ENCODE results near the gene PPP1R12B.
"Not testable (repeated sequence)": the region's sequence is repeated elsewhere in the genome, so short reads cannot be mapped to it uniquely, and the experiment has no call there.

Gene PPP1R12B

GRCh38 chr1:202397256-202397655 is 48.8 kb downstream of the PPP1R12B start:
- in situ Hi-C loops (cut with MboI; ENCODE audit: low sequenced_read_pairs): no loop called here

GRCh38 chr1:202398439-202398838 is 49.9 kb downstream of the PPP1R12B start:
- in situ Hi-C loops (cut with MboI; ENCODE audit: low sequenced_read_pairs): not testable (repeated sequence)

DNA sequence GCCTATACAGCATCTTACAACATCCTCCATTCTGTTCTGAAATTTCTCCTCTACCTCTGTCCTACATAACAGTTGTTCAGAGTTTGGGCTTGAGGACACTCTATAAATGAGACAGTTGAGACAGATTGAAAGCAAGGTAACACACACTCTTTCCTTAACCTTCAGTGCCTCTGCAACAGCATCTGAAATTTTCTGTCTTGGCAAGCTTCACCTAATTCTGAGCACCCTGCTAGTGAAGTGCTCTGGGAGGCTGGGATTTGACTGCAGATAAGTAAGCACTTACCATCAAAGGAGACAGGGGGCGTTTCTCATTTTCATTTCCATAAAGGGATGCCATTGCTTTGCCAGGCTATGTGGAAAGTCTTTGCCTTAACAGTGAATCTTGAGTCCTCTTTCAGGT is 53.3 kb downstream of the PPP1R12B start:
- in situ Hi-C loops (cut with MboI; ENCODE audit: low sequenced_read_pairs): not testable (repeated sequence)

- in situ Hi-C loops (cut with MboI; ENCODE audit: low sequenced_read_pairs): not testable (repeated sequence)
Measured at GRCh38 chr1:202403381-202403780, 54.9 kb downstream of the PPP1R12B start.

DNA sequence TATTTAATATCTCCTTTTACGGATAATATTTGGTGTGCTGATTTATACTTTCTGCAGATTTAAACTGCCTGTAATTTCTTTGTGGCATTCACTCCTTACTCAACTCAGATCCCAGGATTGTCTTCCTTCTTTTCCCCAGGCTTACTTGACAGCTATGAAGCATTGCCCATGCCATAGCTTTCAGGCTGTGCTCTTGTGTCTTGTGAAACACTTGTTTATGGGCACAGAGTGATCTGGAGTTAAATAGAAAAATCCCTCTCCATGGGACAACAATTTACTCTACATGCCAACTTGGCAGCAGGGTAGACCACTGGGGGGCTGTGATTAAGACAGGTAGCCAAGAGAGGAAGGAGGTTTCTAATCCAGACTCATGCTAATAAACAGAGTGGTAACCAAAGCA is 57.4 kb downstream of the PPP1R12B start:
- in situ Hi-C loops (cut with MboI; ENCODE audit: low sequenced_read_pairs): no loop called here

DNA sequence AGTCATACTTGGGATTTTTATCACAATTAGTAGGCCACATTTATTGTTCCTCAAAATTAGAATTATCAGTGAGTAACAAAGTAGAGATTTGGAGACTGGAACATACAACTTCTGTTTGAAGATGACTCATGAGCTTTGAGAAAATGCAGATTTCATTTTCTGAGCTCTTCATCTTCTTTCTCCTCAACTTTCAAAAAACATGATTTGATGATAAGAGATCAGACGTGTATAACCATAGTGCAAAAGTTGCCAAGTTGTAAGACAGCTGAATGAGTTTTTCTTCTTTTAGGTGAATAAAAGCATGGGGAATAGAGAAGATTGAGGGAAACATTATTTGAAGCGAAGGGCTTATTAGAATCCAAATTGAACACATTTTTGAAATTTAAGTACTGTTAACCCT is 58.4 kb downstream of the PPP1R12B start:
- in situ Hi-C loops (cut with MboI; ENCODE audit: low sequenced_read_pairs): not testable (repeated sequence)

GRCh38 chr1:202407378-202407777 is 58.9 kb downstream of the PPP1R12B start:
- in situ Hi-C loops (cut with MboI; ENCODE audit: low sequenced_read_pairs): not testable (repeated sequence)

DNA sequence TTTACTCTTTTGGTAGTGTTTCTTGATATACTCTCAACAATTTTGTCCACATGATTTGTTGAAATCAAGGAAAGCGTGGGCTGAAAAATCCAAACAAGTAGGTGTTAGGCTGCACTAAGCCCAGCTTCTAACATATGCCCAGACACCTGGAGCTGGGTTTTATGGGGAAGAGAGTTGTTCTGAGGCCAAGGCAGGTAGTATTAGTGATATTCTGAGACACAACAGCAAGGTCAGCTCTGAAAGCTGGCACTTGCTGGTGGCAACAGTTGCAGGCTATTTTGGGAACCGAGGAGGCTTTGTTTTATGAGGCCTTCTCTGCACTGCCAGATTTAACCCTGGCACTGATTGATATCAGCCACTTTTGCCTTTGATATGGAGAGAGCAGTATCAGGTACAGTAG is 61.8 kb downstream of the PPP1R12B start:
- in situ Hi-C loops (cut with MboI; ENCODE audit: low sequenced_read_pairs): not testable (repeated sequence)

DNA sequence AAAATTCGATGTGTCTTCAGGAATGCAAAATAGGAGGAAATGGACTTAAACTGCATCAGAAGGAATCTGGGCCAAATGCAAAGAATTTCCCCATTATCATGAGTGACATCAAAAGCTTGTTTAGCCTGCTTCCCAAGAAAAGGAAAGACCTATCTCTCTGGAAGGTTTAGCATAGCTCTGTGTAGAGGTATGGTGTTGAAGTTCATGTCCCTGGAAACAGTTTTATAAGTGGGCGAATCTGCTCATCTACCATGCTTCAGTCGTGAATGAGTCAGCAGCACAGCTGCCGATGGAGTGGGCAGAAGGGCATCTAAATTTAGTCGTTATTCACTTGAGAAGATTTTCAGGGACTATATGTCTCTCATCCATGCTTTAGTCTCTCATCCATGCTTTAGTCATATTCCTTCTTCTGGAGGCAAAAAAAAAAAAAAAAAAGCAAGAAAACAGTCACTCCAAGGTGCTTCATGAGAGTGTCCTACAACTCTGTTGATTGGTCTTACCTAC is 62.4 kb downstream of the PPP1R12B start:
- in situ Hi-C loops (cut with MboI; ENCODE audit: low sequenced_read_pairs): not testable (repeated sequence)

DNA sequence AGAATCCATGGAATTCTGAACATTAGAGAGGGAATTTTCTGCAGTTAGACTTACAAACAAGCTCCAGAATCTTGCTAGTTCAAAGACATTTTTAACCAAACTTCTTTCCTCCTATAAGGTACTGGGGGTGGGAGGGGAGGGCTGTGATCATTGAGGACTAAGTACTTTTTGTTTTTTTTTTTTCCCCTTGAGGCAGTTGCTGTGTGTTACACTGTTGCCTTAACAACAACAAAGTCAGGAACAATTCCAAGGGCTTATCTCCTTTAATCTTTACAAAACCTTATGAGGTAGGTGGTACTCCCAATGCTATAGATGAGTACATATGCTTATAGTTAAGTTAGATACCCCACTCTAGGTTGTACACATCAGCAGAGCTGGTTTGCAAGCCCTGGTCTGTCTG is 62.9 kb downstream of the PPP1R12B start:
- in situ Hi-C loops (cut with MboI; ENCODE audit: low sequenced_read_pairs): no loop called here

- in situ Hi-C loops (cut with MboI; ENCODE audit: low sequenced_read_pairs): not testable (repeated sequence)
Measured at GRCh38 chr1:202412421-202412820, 63.9 kb downstream of the PPP1R12B start.

DNA sequence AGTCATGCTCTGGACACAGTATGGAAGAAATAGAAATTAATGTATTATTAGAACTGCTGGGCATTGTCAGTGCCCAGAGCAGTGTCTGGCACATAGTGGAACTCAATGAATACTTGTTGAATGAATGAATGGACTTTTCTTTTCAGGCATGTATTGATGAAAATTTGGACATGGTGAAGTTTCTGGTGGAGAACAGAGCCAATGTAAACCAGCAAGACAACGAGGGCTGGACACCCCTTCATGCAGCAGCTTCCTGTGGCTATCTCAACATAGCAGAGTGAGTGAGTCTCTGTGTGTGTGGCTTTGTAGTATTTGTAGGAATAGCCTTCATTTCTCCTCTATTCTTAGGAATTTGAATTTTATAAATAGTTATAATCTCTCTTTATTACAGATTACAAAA is 68.1 kb downstream of the PPP1R12B start:
- in situ Hi-C loops (cut with MboI; ENCODE audit: low sequenced_read_pairs): no loop called here

- in situ Hi-C loops (cut with MboI; ENCODE audit: low sequenced_read_pairs): not testable (repeated sequence)
Measured at GRCh38 chr1:202417141-202417540, 68.6 kb downstream of the PPP1R12B start.

- in situ Hi-C loops (cut with MboI; ENCODE audit: low sequenced_read_pairs): not testable (repeated sequence)
Measured at GRCh38 chr1:202417762-202418201, 69.3 kb downstream of the PPP1R12B start.

DNA sequence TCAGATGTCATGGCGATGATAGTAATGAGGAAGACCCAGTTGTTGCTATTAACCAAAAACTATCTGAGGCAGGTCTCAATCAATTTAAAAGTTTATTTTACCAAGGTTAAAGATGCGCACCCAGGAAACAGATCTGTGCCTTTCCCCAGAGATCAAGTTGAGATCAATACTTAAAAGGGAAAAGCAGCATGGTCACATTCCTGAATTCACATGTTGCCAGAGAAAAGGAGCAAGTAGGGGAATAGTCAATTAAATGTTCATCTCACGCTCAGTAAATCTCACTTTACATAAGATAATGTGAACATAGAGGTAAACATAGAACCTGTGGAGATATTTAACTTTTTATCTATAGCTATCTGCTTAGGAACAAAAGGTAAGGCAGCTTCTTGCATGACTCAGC is 71.2 kb downstream of the PPP1R12B start:
- in situ Hi-C loops (cut with MboI; ENCODE audit: low sequenced_read_pairs): not testable (repeated sequence)

DNA sequence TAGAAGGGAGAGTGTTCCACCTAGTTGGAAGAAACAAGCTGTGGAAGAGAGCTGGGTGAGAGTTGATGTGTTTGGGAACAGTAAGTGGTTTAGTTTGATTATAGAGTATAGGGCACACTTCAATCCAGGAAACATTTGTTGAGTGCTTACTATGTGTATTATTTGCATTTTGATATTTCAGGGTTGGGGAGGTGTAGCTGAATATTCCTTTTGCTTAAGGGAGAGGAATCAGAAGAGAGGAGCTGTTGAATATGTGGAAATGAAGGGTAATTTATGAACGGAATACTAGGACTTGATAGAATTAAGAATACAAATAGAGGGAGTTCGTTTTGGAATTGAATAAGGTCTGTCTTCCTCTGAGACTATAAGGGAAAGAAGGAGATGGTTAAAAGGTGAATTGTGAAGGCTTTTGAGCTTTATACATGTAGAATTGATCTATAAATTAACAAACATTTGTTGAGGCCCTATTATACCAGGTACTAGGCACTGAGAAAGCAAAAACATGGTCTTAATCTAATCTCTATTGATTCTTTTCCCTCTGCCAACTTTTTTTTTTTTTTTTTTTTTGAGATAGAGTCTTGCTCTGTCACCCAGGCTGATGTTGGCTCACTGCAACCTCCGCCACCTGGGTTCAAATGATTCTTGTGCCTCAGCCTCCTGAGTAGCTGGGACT is 72.1 kb downstream of the PPP1R12B start:
- in situ Hi-C loops (cut with MboI; ENCODE audit: low sequenced_read_pairs): not testable (repeated sequence)

DNA sequence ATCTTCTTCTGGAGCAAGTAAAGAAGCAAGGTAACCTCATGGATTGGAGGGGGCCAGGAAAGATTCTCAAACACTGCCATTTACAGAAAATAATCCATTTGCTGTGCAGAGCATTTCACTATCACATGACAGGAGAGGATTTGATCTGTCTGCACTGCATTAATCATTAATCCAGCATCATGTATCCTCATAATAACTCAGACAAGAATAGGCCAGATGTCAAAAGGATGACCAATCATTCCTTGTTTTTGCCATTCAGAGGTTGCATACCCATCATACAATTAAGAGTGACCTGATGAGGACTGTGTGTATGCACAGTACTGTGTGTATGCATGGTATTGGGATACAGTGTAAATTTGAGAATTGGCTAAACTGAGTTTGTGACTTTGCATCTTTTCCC is 74.2 kb downstream of the PPP1R12B start:
- in situ Hi-C loops (cut with MboI; ENCODE audit: low sequenced_read_pairs): not testable (repeated sequence)

GRCh38 chr1:202424260-202424659 is 75.8 kb downstream of the PPP1R12B start:
- in situ Hi-C loops (cut with MboI; ENCODE audit: low sequenced_read_pairs): not testable (repeated sequence)

DNA sequence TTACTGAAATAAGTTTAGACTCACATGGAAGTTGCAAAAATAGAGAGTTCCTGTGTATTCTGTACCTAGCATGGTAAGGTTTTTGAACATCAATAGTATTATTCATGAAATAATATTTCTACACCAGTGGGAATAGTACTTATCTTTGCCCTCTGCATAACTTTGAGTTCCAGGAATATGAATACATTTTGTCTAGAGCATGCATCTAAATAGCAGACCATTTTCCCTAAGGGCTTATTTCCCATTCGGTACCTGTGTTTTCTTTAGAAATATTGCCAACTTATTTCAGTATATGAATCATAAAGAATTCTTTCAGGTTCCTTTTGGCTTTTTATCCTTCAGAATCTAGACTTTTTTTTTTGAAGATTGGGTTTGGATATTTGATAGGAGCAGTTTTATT is 81.6 kb downstream of the PPP1R12B start:
- in situ Hi-C loops (cut with MboI; ENCODE audit: low sequenced_read_pairs): not testable (repeated sequence)

DNA sequence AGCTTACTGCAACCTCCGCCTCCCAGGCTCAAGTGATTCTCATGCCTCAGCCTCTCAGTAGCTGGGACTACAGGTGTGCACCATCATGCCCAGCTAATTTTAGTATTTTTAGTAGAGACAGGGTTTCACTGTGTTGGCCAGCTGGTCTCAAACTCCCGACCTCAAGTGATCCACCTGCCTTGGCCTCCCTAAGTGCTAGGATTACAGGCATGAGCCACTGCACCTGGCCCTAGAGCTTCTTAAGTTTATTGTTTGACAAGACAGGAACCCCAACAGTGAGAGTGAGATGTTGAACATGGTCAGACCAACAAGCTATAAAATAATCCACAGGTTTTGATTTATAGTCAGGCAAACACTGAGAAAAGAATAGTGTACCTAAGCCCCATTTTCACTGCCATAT is 83.8 kb downstream of the PPP1R12B start:
- in situ Hi-C loops (cut with MboI; ENCODE audit: low sequenced_read_pairs): not testable (repeated sequence)

DNA sequence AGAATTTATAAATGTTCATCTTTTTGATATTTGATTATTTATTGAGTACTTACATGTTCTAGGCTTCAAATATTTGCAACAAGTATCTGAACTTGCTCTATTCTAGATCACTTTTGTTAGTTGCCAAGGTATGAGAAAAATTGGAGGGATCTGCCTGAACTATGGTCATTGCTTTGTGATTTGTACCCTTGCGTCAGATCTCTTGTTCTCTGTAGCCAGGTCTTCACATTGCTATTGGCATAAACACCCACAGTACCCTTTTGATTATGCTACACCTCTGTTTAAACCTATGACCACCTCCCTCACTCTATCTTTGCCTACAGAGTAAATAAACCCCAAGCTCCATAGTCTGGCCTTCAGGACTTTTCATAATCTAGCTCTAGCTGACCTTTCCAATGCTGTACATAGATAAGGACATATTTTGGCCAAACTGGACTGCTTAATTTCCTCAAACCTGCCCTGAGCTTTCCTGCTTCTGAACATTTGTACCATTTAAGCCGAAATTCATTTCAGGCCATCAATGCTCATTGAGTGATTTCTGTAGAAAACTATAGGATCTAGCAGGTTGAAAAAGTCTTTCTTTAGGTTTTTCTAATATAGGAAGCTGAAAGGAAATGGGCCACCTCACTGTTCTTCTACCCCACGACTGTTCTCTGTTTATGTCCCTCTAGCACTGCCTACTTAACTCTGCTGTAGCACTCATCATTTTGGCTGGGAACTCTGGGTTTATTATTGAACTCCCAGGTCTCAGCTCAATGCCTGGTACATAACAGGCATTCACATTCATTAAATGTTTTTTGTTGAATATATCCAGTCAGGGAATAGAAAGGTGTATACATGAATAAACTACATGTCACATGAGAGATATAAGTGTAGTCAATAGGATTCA is 84.9 kb downstream of the PPP1R12B start:
- in situ Hi-C loops (cut with MboI; ENCODE audit: low sequenced_read_pairs): no loop called here

DNA sequence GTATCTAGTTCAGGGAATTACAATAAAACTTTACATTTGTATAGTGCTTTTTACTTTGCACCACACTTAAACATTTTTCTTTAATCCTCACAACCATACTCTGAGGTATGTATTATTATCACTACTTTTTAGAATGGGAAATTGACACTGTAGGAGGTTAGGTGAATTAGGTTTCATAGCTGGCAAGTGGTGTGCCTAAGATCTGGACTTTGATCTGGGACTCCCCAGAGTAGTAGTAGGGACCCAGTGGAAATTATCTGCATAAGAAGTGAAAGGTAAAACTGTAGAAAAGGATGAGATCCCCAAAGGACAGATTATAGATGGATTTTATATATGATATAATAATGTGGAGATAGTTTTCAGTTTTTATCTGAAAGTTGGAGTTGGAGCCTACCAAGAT is 85.6 kb downstream of the PPP1R12B start:
- in situ Hi-C loops (cut with MboI; ENCODE audit: low sequenced_read_pairs): no loop called here

Data from HL-60/S4 treated with phorbol 12-myristate 13-acetate at 8.2 ng/mL for 4 days and 3 days (cell line).